ENCODE measurements around the gene PDE9A. TPM values are rescaled to one million over a fixed set of nuclear protein-coding genes. Genes with fewer than 3 reads are reported as not detected.

PDE9A gene
- total RNA-seq, 1 experiment from 2014 or later, result 31.9 TPM

GRCh38 chr21:42672699-42673458 lies 19.5 kb downstream of the PDE9A start:
- H3K56ac ChIP-seq (ENCODE audit: insufficient read length, low read depth, low read length), result no peak overlapping the region
- H3K27ac ChIP-seq (ENCODE audit: insufficient read length, low read depth, low read length), result no peak overlapping the region
- no peak overlapping the region for H3K23ac ChIP-seq (ENCODE audit: insufficient read length, low read depth, low read length)
- no peak overlapping the region for H2AFZ ChIP-seq (ENCODE audit: low read length)
- no peaks in the 10 kb centered on the region for H3K27me3 Mint-ChIP-seq (ENCODE audit: low read depth)
- no peak overlapping the region for H2AK5ac ChIP-seq (ENCODE audit: insufficient read length, low read length)
- H3K23me2 ChIP-seq (ENCODE audit: insufficient read length, low read depth, low read length, poor library complexity, severe bottlenecking), result no peaks in the 10 kb centered on the region
- WGBS (ENCODE audit: extremely low coverage, insufficient read length, low lambda C conversion rate), result no CpG with 5 or more reads among the region's 24 CpGs
- no peak overlapping the region for H2BK15ac ChIP-seq (ENCODE audit: low read depth, low read length)
- no peaks in the 10 kb centered on the region for H3K9me3 ChIP-seq (ENCODE audit: control insufficient read depth, low read depth, low read length)
- no peak overlapping the region for H3K14ac ChIP-seq (ENCODE audit: insufficient read depth, low read length)
- H4K5ac ChIP-seq (ENCODE audit: insufficient read length, low read depth, low read length), result no peak overlapping the region
- H3K79me2 ChIP-seq (ENCODE audit: insufficient read depth, low read length), result peaks cover 6% of the 10 kb centered on the region; the same call in 1 of the 2 replicates
- H4K8ac ChIP-seq (replicated peaks; ENCODE audit: insufficient read length, low read depth, low read length), result no peak overlapping the region
- H3K79me1 ChIP-seq (ENCODE audit: insufficient read depth, low read depth, low read length, poor library complexity, severe bottlenecking), result no peaks in the 10 kb centered on the region
- no peak overlapping the region for H3T11ph ChIP-seq (ENCODE audit: low read length)
- H2BK20ac ChIP-seq (ENCODE audit: low read depth, low read length, poor library complexity, severe bottlenecking), result no peak overlapping the region
- no peak for DNase-seq
- H4K91ac ChIP-seq (ENCODE audit: insufficient read length, low read depth, low read length), result no peak overlapping the region
- no peak overlapping the region for H3K4ac ChIP-seq (ENCODE audit: low read depth, low read length)
- no peak overlapping the region for H3K18ac ChIP-seq (ENCODE audit: insufficient read length, low read depth, low read length)
- TF ChIP-seq CTCF (conservative IDR thresholded peaks at IDR 0.05), result no peak
- H3K4me1 Mint-ChIP-seq, result peaks cover 48 to 66% of the 10 kb centered on the region in 2 experiments
- no peaks in the 10 kb centered on the region; the same call in 1 of the 2 replicates for H3K4me1 ChIP-seq (ENCODE audit: insufficient read depth, low read length)
- no peaks in the 10 kb centered on the region for H3K9me3 Mint-ChIP-seq
- no peaks in the 10 kb centered on the region for H3K27me3 ChIP-seq (ENCODE audit: insufficient read depth, low read length)
- peaks cover 10 to 14% (median 11%) of the 10 kb centered on the region in 3 experiments for H3K36me3 Mint-ChIP-seq (ENCODE audit: insufficient read depth in 1 of 3, low read depth in 3 of 3)
- no peak overlapping the region for H3K9ac ChIP-seq (ENCODE audit: extremely low read depth, insufficient read length, low read length)
- H4K20me1 ChIP-seq (ENCODE audit: control insufficient read depth, insufficient read depth, insufficient read length), result no peaks in the 10 kb centered on the region
- H2BK5ac ChIP-seq (ENCODE audit: insufficient read length, low read length), result no peak overlapping the region
- H3K4me3 Mint-ChIP-seq, result no peak overlapping the region
- no peak overlapping the region for H3K4me2 ChIP-seq (ENCODE audit: insufficient read depth, insufficient read length, low read length)
- H3K27ac Mint-ChIP-seq, result peak overlapping the region in 2 of 3 experiments; percentile 46 to 63; a peak in 2 of 7 replicates
- no peak overlapping the region for H2BK120ac ChIP-seq (ENCODE audit: low read depth, low read length, poor library complexity, severe bottlenecking)
- H2BK12ac ChIP-seq (ENCODE audit: insufficient read length, low read depth, low read length), result no peak overlapping the region
